GM12892 (cell line): ENCODE results near the gene POLD3.

Source experiments
- POLR2A ChIP-seq: IDR thresholded peaks from 2 replicates; pipeline ENCODE4 v1.6.1; 2011; ENCODE audit warnings: low read depth, low read length, control low read depth
- POLR2AphosphoS5 ChIP-seq: IDR thresholded peaks from 2 replicates; pipeline ENCODE4 v1.6.1; 2011; ENCODE audit warnings: low read depth, low read length, control low read depth

- TF ChIP-seq POLR2AphosphoS5 (no peak), POLR2A (no peak)
Measured at GRCh38 chr11:74663315-74663714, 70.9 kb downstream of the POLD3 start.
